PC-9 (cell line): ENCODE data around the gene CT45A1. TPM values are rescaled to one million over a fixed set of nuclear protein-coding genes. Genes with fewer than 3 reads are reported as not detected.
"Not testable (repeated sequence)": the region's sequence is repeated elsewhere in the genome, so short reads cannot be mapped to it uniquely, and the experiment has no call there.

Source experiments
- Bru-seq: library from RNA; stranded (reverse); fragments of 400-500 nt; gene quantifications from one replicate; lab custom pipeline; 2021; lab: Mats Ljungman, UMichigan
- BruChase-seq, 2 experiments: library from RNA; stranded (reverse); fragments of 400-500 nt; gene quantifications; one replicate each; lab custom pipeline; 2021; lab: Mats Ljungman, UMichigan
- BruUV-seq: library from RNA; stranded (reverse); fragments of 400-500 nt; replicated peaks from 2 replicates; lab custom pipeline; 2021; lab: Mats Ljungman, UMichigan
- CTCF ChIA-PET: fragments of 300-600 bp; sonication (Branson Sonifier 250); formaldehyde crosslinking; loops from one replicate; lab custom pipeline; 2022; ENCODE audit warnings: antibody characterized with exemption; lab: Charles Lee
- POLR2A ChIA-PET: fragments of 300-600 bp; sonication (Branson Sonifier 250); formaldehyde crosslinking; loops from one replicate; lab custom pipeline; 2022; ENCODE audit warnings: antibody characterized with exemption; ENCODE audit not compliant: unreplicated experiment; lab: Charles Lee
- DNase-seq, 2 experiments: peaks; one replicate each; pipeline versions ENCODE4 v3.0.0 to v3.0.0-alpha.2; 2015 to 2022; ENCODE audit warnings: mixed read lengths in 1 of 2
- H2AFZ ChIP-seq: fragments of 200-600 bp; sonication (generic); 2 replicates; pipeline ENCODE4 v1.8.1; 2017; ENCODE audit warnings: antibody characterized with exemption
- H3F3A ChIP-seq: fragments of 200-600 bp; sonication (generic); 2 replicates; pipeline ENCODE4 v1.8.1; 2017; ENCODE audit warnings: antibody characterized with exemption, mild to moderate bottlenecking, low read depth; ENCODE audit not compliant: insufficient read depth
- H3K27ac ChIP-seq: fragments of 200-600 bp; sonication (generic); 2 replicates; pipeline ENCODE4 v1.6.1; 2016; ENCODE audit warnings: mixed run types
- H3K27me3 ChIP-seq: fragments of 200-600 bp; sonication (generic); 2 replicates; pipeline ENCODE4 v1.6.1; 2016; ENCODE audit warnings: low read depth, mixed run types; ENCODE audit not compliant: insufficient read depth
- H3K36me3 ChIP-seq: fragments of 200-600 bp; sonication (generic); 2 replicates; pipeline ENCODE4 v1.6.1; 2016; ENCODE audit warnings: low read depth, mixed run types
- H3K4me1 ChIP-seq: fragments of 200-600 bp; sonication (generic); replicated peaks from 2 replicates; pipeline ENCODE4 v1.6.1; 2016; ENCODE audit warnings: mixed run types; ENCODE audit not compliant: insufficient read depth
- H3K4me2 ChIP-seq: fragments of 200-600 bp; sonication (generic); 2 replicates; pipeline ENCODE4 v1.6.1; 2017; ENCODE audit warnings: mixed run types
- H3K4me3 ChIP-seq: fragments of 200-600 bp; sonication (generic); 2 replicates; pipeline ENCODE4 v1.6.1; 2016; ENCODE audit warnings: mixed run types
- H3K79me2 ChIP-seq: fragments of 200-600 bp; sonication (generic); 2 replicates; pipeline ENCODE4 v1.6.1; 2017; ENCODE audit warnings: low read depth, mixed run types
- H3K9me2 ChIP-seq: fragments of 200-600 bp; sonication (generic); 2 replicates; pipeline ENCODE4 v1.8.1; 2017; ENCODE audit warnings: mild to moderate bottlenecking; ENCODE audit not compliant: insufficient read depth
- H3K9me3 ChIP-seq: fragments of 200-600 bp; sonication (generic); 2 replicates; pipeline ENCODE4 v1.8.1; 2016; ENCODE audit warnings: low read depth; ENCODE audit not compliant: insufficient read depth
- H4K20me1 ChIP-seq: fragments of 200-600 bp; sonication (generic); 2 replicates; pipeline ENCODE4 v1.8.1; 2017; ENCODE audit not compliant: insufficient read depth
- CTCF ChIP-seq: fragments of 200-600 bp; sonication (generic); conservative IDR thresholded peaks from 2 replicates; pipeline ENCODE4 v1.6.1; 2017; ENCODE audit warnings: mixed run types, antibody characterized with exemption, mild to moderate bottlenecking, moderate library complexity
- EZH2 ChIP-seq: fragments of 200-600 bp; sonication (generic); IDR thresholded peaks from 2 replicates; pipeline ENCODE4 v1.8.0; 2017; ENCODE audit warnings: antibody characterized with exemption, low read depth
- intact Hi-C: fragments of 100-400 bp; cut with micrococcal nuclease; formaldehyde crosslinking; loops from one replicate; pipeline ENCODE4 v1.10.0; 2022; ENCODE audit not compliant: unreplicated experiment
- long read RNA-seq: library from polyadenylated mRNA; stranded (forward); transcript quantifications from one replicate; pipeline ENCODE4 v2.0.0, GENCODE V29; 2022
- total RNA-seq: library from RNA; stranded (reverse); gene quantifications from 2 replicates; pipeline ENCODE4 v1.2.3, GENCODE V29; 2021

The CT45A1 gene
- total RNA-seq (not detected in 2 replicates), Bru-seq, nascent RNA (not detected), BruChase-seq, experiment 1, labeled RNA remaining after a 2-hour chase (not detected), BruChase-seq, experiment 2, labeled RNA remaining after a 6-hour chase (not detected)
- long read RNA-seq: 0 reads

GRCh38 chrX:135713183-135713689, at the start of gene CT45A1:
Gene CT45A1 (plus strand): TSS chrX:135713639. CDS start chrX:135718941, 5,302 bp downstream.
- intact Hi-C loops, H4K20me1 ChIP-seq, H3K9me2 ChIP-seq, DNase-seq, H3F3A ChIP-seq, H3K4me1 ChIP-seq, BruUV-seq, H3K4me2 ChIP-seq, H3K36me3 ChIP-seq, H3K79me2 ChIP-seq, H3K27me3 ChIP-seq, POLR2A ChIA-PET, H3K9me3 ChIP-seq, H2AFZ ChIP-seq, H3K27ac ChIP-seq, H3K4me3 ChIP-seq, CTCF ChIA-PET: not testable (repeated sequence)

- POLR2A ChIA-PET, H2AFZ ChIP-seq, CTCF ChIA-PET, H3K9me2 ChIP-seq, H3K27ac ChIP-seq, BruUV-seq, H3K36me3 ChIP-seq, H3K4me1 ChIP-seq, intact Hi-C loops, H3F3A ChIP-seq, H3K4me3 ChIP-seq, H4K20me1 ChIP-seq, H3K9me3 ChIP-seq, H3K79me2 ChIP-seq, DNase-seq, H3K4me2 ChIP-seq: not testable (repeated sequence)
- H3K27me3 ChIP-seq: peaks cover 23% of the 10 kb centered on the region; the same call in 1 of the 2 replicates
These were observed 40.5 kb upstream of the CT45A1 start for GRCh38 chrX:135672979-135673378.

- no peak for TF ChIP-seq CTCF
- TF ChIP-seq EZH2: no peak
- no peak overlapping the region for H3K4me2 ChIP-seq
- H3K4me1 ChIP-seq: no peaks in the 10 kb centered on the region
- H4K20me1 ChIP-seq: no peaks in the 10 kb centered on the region
- no peaks in the 10 kb centered on the region for H3K79me2 ChIP-seq
- no TSS peak for BruUV-seq
- no peaks in the 10 kb centered on the region for H3K9me2 ChIP-seq
- ChIA-PET CTCF (no interaction called here), POLR2A (no interaction called here)
- H3K27me3 ChIP-seq: 0 out of 2 replicates have a peak, but pooled peaks cover 2% of the 10 kb centered on the region
- no peak overlapping the region for H3K4me3 ChIP-seq
- no peak overlapping the region for H2AFZ ChIP-seq
- intact Hi-C loops: no loop called here
- H3K36me3 ChIP-seq: no peaks in the 10 kb centered on the region
- DNase-seq: no peak
- no peak overlapping the region for H3K27ac ChIP-seq
- no peaks in the 10 kb centered on the region for H3F3A ChIP-seq
- H3K9me3 ChIP-seq: no peaks in the 10 kb centered on the region
These were observed 25.3 kb upstream of the CT45A1 start for GRCh38 chrX:135688137-135688536.

- TF ChIP-seq EZH2 (no peak), CTCF (no peak)
- Histone ChIP-seq H3K4me3 (no peak overlapping the region), H3K36me3 (no peaks in the 10 kb centered on the region), H3K9me2 (no peaks in the 10 kb centered on the region), H2AFZ (no peak overlapping the region), H3K9me3 (no peaks in the 10 kb centered on the region), H3K79me2 (no peaks in the 10 kb centered on the region), H4K20me1 (no peaks in the 10 kb centered on the region), H3K4me1 (no peaks in the 10 kb centered on the region), H3K4me2 (no peak overlapping the region), H3K27ac (no peak overlapping the region), H3K27me3 (peaks cover 26% of the 10 kb centered on the region; the same call in 1 of the 2 replicates), H3F3A (no peaks in the 10 kb centered on the region)
- POLR2A ChIA-PET: no interaction called here
- intact Hi-C loops: no loop called here
- no TSS peak for BruUV-seq
- CTCF ChIA-PET: no interaction called here
- no peak for DNase-seq
These were observed 18.0 kb upstream of the CT45A1 start for GRCh38 chrX:135695471-135695870.
